Measurements from ENCODE around the gene NEK3.
"Not testable (repeated sequence)": the region's sequence is repeated elsewhere in the genome, so short reads cannot be mapped to it uniquely, and the experiment has no call there.

NEK3 gene

DNA sequence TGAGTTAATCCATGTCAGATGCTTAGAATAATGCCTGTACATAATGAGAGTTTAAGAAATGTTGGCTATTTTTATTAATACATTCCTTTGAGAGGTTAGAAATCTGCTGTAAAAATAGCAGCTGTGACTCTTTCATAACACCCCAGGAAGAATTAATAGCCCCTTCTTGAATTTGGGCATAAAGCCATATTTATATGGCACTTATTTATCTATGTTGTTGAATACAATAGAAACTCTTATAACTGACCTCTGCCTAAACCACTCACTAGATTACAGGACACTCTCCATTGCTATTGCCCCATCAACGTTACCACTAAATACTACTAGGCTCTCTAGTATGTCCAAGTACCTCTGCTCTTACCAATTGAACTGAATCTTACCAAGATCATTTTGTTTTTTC lies 46.8 kb downstream of the NEK3 start:
- Histone ChIP-seq H3K4me1 (ENCODE audit: control insufficient read depth in 1 of 2, insufficient read depth in 1 of 2, low read depth in 1 of 2, low read length in 1 of 2) (no peaks in the 10 kb centered on the region), H3K27ac (no peak overlapping the region), H3K4me3 (ENCODE audit: low read depth in 1 of 2, low read length in 1 of 2) (no peak overlapping the region), H3K36me3 (no peaks in the 10 kb centered on the region), H3K27me3 (no peaks in the 10 kb centered on the region), H3K9me3 (no peaks in the 10 kb centered on the region)
- TF ChIP-seq, protein P1, sequence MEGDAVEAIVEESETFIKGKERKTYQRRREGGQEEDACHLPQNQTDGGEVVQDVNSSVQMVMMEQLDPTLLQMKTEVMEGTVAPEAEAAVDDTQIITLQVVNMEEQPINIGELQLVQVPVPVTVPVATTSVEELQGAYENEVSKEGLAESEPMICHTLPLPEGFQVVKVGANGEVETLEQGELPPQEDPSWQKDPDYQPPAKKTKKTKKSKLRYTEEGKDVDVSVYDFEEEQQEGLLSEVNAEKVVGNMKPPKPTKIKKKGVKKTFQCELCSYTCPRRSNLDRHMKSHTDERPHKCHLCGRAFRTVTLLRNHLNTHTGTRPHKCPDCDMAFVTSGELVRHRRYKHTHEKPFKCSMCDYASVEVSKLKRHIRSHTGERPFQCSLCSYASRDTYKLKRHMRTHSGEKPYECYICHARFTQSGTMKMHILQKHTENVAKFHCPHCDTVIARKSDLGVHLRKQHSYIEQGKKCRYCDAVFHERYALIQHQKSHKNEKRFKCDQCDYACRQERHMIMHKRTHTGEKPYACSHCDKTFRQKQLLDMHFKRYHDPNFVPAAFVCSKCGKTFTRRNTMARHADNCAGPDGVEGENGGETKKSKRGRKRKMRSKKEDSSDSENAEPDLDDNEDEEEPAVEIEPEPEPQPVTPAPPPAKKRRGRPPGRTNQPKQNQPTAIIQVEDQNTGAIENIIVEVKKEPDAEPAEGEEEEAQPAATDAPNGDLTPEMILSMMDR (IDR thresholded peaks at IDR 0.05): no peak

DNA sequence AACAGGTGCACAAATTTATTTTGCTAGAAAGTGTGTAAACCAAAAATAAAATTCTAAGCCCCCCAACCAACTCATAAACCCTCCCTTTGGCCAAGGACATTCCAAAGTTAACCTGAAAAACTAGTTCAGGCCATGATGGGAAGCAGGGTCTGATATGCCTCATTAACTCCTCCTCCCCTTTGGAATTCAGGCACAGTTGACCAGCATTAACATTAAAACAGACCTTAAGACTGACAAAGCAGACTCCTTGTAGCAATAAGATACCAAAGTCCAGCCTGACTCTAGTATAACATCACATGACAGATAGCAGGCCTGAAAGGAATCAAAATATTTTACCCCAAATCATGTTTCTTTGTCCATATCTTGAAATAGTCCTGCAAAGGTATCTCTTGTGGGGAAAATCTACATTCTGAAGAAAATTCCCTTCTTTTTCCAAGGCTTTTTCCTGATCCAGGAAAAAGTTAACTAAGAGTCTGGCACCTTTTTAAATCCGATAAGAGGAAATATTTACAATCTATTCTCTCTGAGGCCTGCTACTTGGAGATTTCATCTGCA lies 50.2 kb downstream of the NEK3 start:
- Histone ChIP-seq H3K27me3 (no peaks in the 10 kb centered on the region), H3K9me3 (no peaks in the 10 kb centered on the region)

DNA sequence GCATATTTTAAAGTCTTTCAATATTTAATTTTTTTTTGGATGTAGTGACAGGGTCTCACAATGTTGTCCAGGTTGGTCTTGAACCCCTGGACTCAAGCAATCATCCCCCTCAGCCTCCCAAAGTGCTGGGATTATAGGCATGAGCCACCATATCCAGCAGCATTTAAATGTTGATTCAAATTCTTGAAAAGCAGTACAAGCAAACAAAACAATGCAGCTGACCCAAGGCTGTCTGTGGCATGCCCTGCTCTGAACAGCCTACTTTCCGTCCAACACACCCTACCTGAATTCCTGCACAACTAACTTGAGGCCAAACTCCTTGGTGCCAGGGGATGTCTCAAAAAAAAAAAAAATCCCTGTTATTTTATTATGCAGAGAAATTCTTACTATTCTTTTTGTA lies 53.6 kb downstream of the NEK3 start:
- Histone ChIP-seq H3K27me3 (no peaks in the 10 kb centered on the region), H3K36me3 (no peaks in the 10 kb centered on the region), H3K4me3 (ENCODE audit: low read depth in 1 of 2, low read length in 1 of 2) (no peak overlapping the region), H3K9me3 (no peaks in the 10 kb centered on the region), H3K4me1 (ENCODE audit: control insufficient read depth in 1 of 2, insufficient read depth in 1 of 2, low read depth in 1 of 2, low read length in 1 of 2) (no peaks in the 10 kb centered on the region), H3K27ac (no peak overlapping the region)
- TF ChIP-seq, protein P1 (IDR thresholded peaks at IDR 0.05): no peak

More for the DNA sequence above, 50.2 kb downstream of the NEK3 start:
- no peak overlapping the region for H3K4me3 ChIP-seq (ENCODE audit: low read depth in 1 of 2, low read length in 1 of 2)
- no peaks in the 10 kb centered on the region for H3K36me3 ChIP-seq
- H3K27ac ChIP-seq: no peak overlapping the region
- no peaks in the 10 kb centered on the region for H3K4me1 ChIP-seq (ENCODE audit: control insufficient read depth in 1 of 2, insufficient read depth in 1 of 2, low read depth in 1 of 2, low read length in 1 of 2)
- TF ChIP-seq, protein P1 (IDR thresholded peaks at IDR 0.05): no peak

DNA sequence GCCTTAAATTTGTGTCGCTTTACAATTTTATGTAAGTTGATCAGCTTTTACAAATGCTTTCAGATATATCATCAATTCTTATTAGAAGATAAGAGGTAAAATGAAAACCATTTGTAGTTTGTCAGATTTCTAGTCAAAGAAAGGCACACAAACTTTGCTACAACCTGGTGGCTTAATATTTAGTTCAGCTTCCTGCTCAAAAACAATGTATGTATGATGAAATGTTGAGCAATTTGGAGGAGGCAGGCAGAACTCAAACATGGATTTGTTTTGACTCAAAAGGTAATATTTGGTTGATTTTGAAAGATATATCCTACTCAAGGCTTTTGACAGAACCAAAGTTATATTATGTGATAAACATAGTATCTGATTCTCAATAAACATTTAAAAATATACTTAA lies 54.8 kb downstream of the NEK3 start:
- no peaks in the 10 kb centered on the region for H3K36me3 ChIP-seq
- TF ChIP-seq, protein P1 (IDR thresholded peaks at IDR 0.05): no peak
- no peak overlapping the region for H3K4me3 ChIP-seq (ENCODE audit: low read depth in 1 of 2, low read length in 1 of 2)
- H3K9me3 ChIP-seq: no peaks in the 10 kb centered on the region
- H3K4me1 ChIP-seq (ENCODE audit: control insufficient read depth in 1 of 2, insufficient read depth in 1 of 2, low read depth in 1 of 2, low read length in 1 of 2): no peaks in the 10 kb centered on the region
- no peak overlapping the region for H3K27ac ChIP-seq
- H3K27me3 ChIP-seq: no peaks in the 10 kb centered on the region

DNA sequence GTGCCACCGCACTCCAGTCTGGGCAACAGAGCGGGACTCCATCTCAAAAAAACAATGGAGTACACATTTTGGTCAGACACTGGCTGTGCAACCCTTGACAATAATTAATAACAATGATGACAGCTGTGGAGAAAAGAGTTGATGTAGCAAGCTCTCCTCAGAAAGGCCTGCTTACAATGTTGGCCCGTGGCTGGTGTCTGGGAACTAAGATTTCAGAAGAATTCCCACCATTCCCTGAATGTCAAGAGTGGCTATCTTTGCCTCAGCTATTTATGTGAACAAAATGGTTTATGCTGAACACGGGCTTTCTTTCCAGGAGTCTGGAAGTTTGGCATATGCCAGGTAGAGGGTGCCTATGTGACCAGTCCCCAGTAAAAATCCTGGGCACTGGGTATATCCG lies 56.0 kb downstream of the NEK3 start:
- TF ChIP-seq, protein P1 (IDR thresholded peaks at IDR 0.05): no peak
- Histone ChIP-seq H3K27me3 (no peaks in the 10 kb centered on the region), H3K4me1 (ENCODE audit: control insufficient read depth in 1 of 2, insufficient read depth in 1 of 2, low read depth in 1 of 2, low read length in 1 of 2) (no peaks in the 10 kb centered on the region), H3K4me3 (ENCODE audit: low read depth in 1 of 2, low read length in 1 of 2) (no peak overlapping the region), H3K36me3 (no peaks in the 10 kb centered on the region), H3K9me3 (no peaks in the 10 kb centered on the region), H3K27ac (no peak overlapping the region)

DNA sequence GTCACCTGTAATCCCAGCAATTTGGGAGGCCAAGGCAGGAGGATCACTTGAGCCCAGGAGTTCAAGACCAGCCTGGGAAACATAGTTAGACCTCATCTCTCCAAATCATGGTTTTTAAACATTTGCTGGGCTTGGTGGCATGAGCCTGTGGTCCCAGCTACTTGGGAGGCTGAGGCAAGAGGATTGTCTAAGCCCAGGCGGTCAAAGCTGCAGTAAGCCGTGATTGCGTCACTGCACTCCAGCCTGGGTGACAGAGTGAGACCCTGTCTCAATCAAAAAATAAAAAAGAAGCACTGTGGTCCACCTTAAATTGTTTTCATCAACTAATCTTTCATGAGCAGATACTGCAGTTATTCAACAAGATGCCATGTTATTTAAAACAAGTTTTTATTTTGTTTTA lies 57.0 kb downstream of the NEK3 start:
- H3K9me3 ChIP-seq; H3K4me3 ChIP-seq (ENCODE audit: low read depth in 1 of 2, low read length in 1 of 2): not testable (repeated sequence)

More for the DNA sequence above, 57.0 kb downstream of the NEK3 start:
- H3K27me3 ChIP-seq; H3K36me3 ChIP-seq; H3K27ac ChIP-seq; H3K4me1 ChIP-seq (ENCODE audit: control insufficient read depth in 1 of 2, insufficient read depth in 1 of 2, low read depth in 1 of 2, low read length in 1 of 2): not testable (repeated sequence)
